ENCODE results near the gene BLOC1S1. TPM values are rescaled to one million over a fixed set of nuclear protein-coding genes. Genes with fewer than 3 reads are reported as not detected.

The BLOC1S1 gene
- 119 TPM for total RNA-seq
- long read RNA-seq, transcript BLOC1S1-203 (4 exons, 571 nt), result major isoform, 22 of 50 reads
- long read RNA-seq, partial matches to known transcripts, result 4 of 50 reads
- long read RNA-seq, other reads (novel, unspliced or antisense), result 21 of 50 reads

- peak; percentile 95 for DNase-seq
- intact Hi-C loops (cut with DNase I), result no loop called here
- ATAC-seq (ENCODE audit: poor library complexity), result peak; percentile 69
Observed at GRCh38 chr12:55715833-55716581, at the start of gene BLOC1S1. Gene BLOC1S1, plus strand, starts transcription at chr12:55716046. Its CDS starts 6 bp downstream, at chr12:55716052.

GRCh38 chr12:55666508-55666907 is 49.3 kb upstream of the BLOC1S1 start:
- no peak for ATAC-seq (ENCODE audit: poor library complexity)
- intact Hi-C loops (cut with DNase I), result no loop called here
- DNase-seq, result no peak

- intact Hi-C loops (cut with DNase I), result no loop called here
- ATAC-seq (ENCODE audit: poor library complexity), result no peak
- DNase-seq, result no peak
Observed at GRCh38 chr12:55670276-55670675, 45.6 kb upstream of the BLOC1S1 start.

- DNase-seq (no peak), ATAC-seq (ENCODE audit: poor library complexity) (no peak)
- intact Hi-C loops (cut with DNase I), result no loop called here
Observed at GRCh38 chr12:55671746-55672145, 44.1 kb upstream of the BLOC1S1 start.

GRCh38 chr12:55673638-55674037 is 42.2 kb upstream of the BLOC1S1 start:
- DNase-seq (no peak), ATAC-seq (ENCODE audit: poor library complexity) (peak; percentile 59)
- intact Hi-C loops (cut with DNase I), result no loop called here

GRCh38 chr12:55675666-55676065 is 40.2 kb upstream of the BLOC1S1 start:
- no peak for ATAC-seq (ENCODE audit: poor library complexity)
- DNase-seq, result no peak
- intact Hi-C loops (cut with DNase I), result no loop called here

- no peak for DNase-seq
- intact Hi-C loops (cut with DNase I), result no loop called here
- ATAC-seq (ENCODE audit: poor library complexity), result no peak
Observed at GRCh38 chr12:55676707-55677106, 39.1 kb upstream of the BLOC1S1 start.

- DNase-seq, result no peak
- ATAC-seq (ENCODE audit: poor library complexity), result no peak
- intact Hi-C loops (cut with DNase I), result no loop called here
Observed at GRCh38 chr12:55679691-55680090, 36.2 kb upstream of the BLOC1S1 start.

GRCh38 chr12:55681142-55682077 is 34.4 kb upstream of the BLOC1S1 start:
- intact Hi-C loops (cut with DNase I), result no loop called here
- DNase-seq (peak; percentile 77), ATAC-seq (ENCODE audit: poor library complexity) (peak; percentile 82)

GRCh38 chr12:55682087-55682796 is 33.6 kb upstream of the BLOC1S1 start:
- ATAC-seq (ENCODE audit: poor library complexity) (peak; percentile 4), DNase-seq (no peak)
- intact Hi-C loops (cut with DNase I), result no loop called here

GRCh38 chr12:55683676-55684075 is 32.2 kb upstream of the BLOC1S1 start:
- DNase-seq (no peak), ATAC-seq (ENCODE audit: poor library complexity) (no peak)
- intact Hi-C loops (cut with DNase I), result no loop called here

- ATAC-seq (ENCODE audit: poor library complexity) (no peak), DNase-seq (no peak)
- intact Hi-C loops (cut with DNase I), result no loop called here
Observed at GRCh38 chr12:55684761-55685370, 31.0 kb upstream of the BLOC1S1 start.

- DNase-seq (no peak), ATAC-seq (ENCODE audit: poor library complexity) (no peak)
- intact Hi-C loops (cut with DNase I), result no loop called here
Observed at GRCh38 chr12:55685671-55686070, 30.2 kb upstream of the BLOC1S1 start.

- ATAC-seq (ENCODE audit: poor library complexity) (no peak), DNase-seq (no peak)
- intact Hi-C loops (cut with DNase I), result no loop called here
Observed at GRCh38 chr12:55686366-55687010, 29.4 kb upstream of the BLOC1S1 start.

- no peak for DNase-seq
- intact Hi-C loops (cut with DNase I), result no loop called here
- ATAC-seq (ENCODE audit: poor library complexity), result no peak
Observed at GRCh38 chr12:55687746-55688145, 28.1 kb upstream of the BLOC1S1 start.

- DNase-seq, result no peak
- no peak for ATAC-seq (ENCODE audit: poor library complexity)
- intact Hi-C loops (cut with DNase I), result no loop called here
Observed at GRCh38 chr12:55688716-55689655, 26.9 kb upstream of the BLOC1S1 start.
